HUES6 (cell line): ENCODE data around the gene ENDOV.
A peak's percentile ranks its signal among the peaks of the same experiment; 100 is the strongest.

Experiments
- H3K27ac ChIP-seq: 2 replicates; pipeline ENCODE4 v1.7.0; 2013; ENCODE audit warnings: low read depth, mild to moderate bottlenecking, low read length, inconsistent platforms
- H3K27me3 ChIP-seq: 2 replicates; pipeline ENCODE4 v1.6.1; 2013; ENCODE audit warnings: low read length; ENCODE audit not compliant: control insufficient read depth, insufficient read depth
- H3K36me3 ChIP-seq: 2 replicates; pipeline ENCODE4 v1.6.1; 2013; ENCODE audit warnings: low read length; ENCODE audit not compliant: control insufficient read depth, insufficient read depth
- H3K4me1 ChIP-seq: 2 replicates; pipeline ENCODE4 v1.6.1; 2013; ENCODE audit warnings: low read length; ENCODE audit not compliant: control insufficient read depth, insufficient read depth
- H3K4me3 ChIP-seq: 2 replicates; pipeline ENCODE4 v1.5.1; 2013; ENCODE audit warnings: low read depth, low read length
- H3K9ac ChIP-seq: one replicate; pipeline ENCODE4 v1.6.1; 2013; ENCODE audit warnings: mild to moderate bottlenecking, low read length
- H3K9me3 ChIP-seq: 2 replicates; pipeline ENCODE4 v1.6.1; 2013; ENCODE audit warnings: low read depth, low read length; ENCODE audit not compliant: control insufficient read depth, insufficient read depth

The ENDOV gene

GRCh38 chr17:80379348-80379747 is 35.6 kb upstream of the ENDOV start:
- Histone ChIP-seq H3K36me3 (peaks cover 95% of the 10 kb centered on the region), H3K9ac (no peak overlapping the region), H3K4me3 (no peak overlapping the region), H3K9me3 (no peaks in the 10 kb centered on the region), H3K27ac (no peak overlapping the region), H3K27me3 (no peaks in the 10 kb centered on the region), H3K4me1 (peaks cover 6% of the 10 kb centered on the region)

- H3K27ac ChIP-seq, result no peak overlapping the region
- H3K4me1 ChIP-seq, result peaks cover under 1% of the 10 kb centered on the region; the same call in 1 of the 2 replicates
- no peak overlapping the region for H3K4me3 ChIP-seq
- peaks cover 95% of the 10 kb centered on the region for H3K36me3 ChIP-seq
- H3K27me3 ChIP-seq, result no peaks in the 10 kb centered on the region
- H3K9me3 ChIP-seq, result no peaks in the 10 kb centered on the region
- H3K9ac ChIP-seq, result no peak overlapping the region
These were observed 34.9 kb upstream of the ENDOV start for GRCh38 chr17:80380068-80380467.

- no peak overlapping the region for H3K9ac ChIP-seq
- H3K9me3 ChIP-seq, result no peaks in the 10 kb centered on the region
- no peaks in the 10 kb centered on the region for H3K4me1 ChIP-seq
- H3K36me3 ChIP-seq, result peaks cover 98% of the 10 kb centered on the region
- no peak overlapping the region for H3K4me3 ChIP-seq
- H3K27ac ChIP-seq, result no peak overlapping the region
- H3K27me3 ChIP-seq, result no peaks in the 10 kb centered on the region
These were observed 34.4 kb upstream of the ENDOV start for GRCh38 chr17:80380555-80381002.

GRCh38 chr17:80381416-80381923 is 33.5 kb upstream of the ENDOV start:
- H3K36me3 ChIP-seq, result peaks cover 98% of the 10 kb centered on the region
- H3K27me3 ChIP-seq, result no peaks in the 10 kb centered on the region
- no peak overlapping the region for H3K4me3 ChIP-seq
- H3K4me1 ChIP-seq, result no peaks in the 10 kb centered on the region
- H3K9me3 ChIP-seq, result no peaks in the 10 kb centered on the region
- H3K27ac ChIP-seq, result no peak overlapping the region
- H3K9ac ChIP-seq, result no peak overlapping the region

- Histone ChIP-seq H3K4me1 (no peaks in the 10 kb centered on the region), H3K9ac (no peak overlapping the region), H3K9me3 (no peaks in the 10 kb centered on the region), H3K27me3 (no peaks in the 10 kb centered on the region), H3K4me3 (no peak overlapping the region), H3K27ac (no peak overlapping the region), H3K36me3 (peaks cover 98% of the 10 kb centered on the region)
These were observed 32.5 kb upstream of the ENDOV start for GRCh38 chr17:80382446-80382845.

GRCh38 chr17:80382956-80383355 is 32.0 kb upstream of the ENDOV start:
- H3K9me3 ChIP-seq, result no peaks in the 10 kb centered on the region
- H3K4me1 ChIP-seq, result no peaks in the 10 kb centered on the region
- no peak overlapping the region for H3K4me3 ChIP-seq
- H3K27ac ChIP-seq, result no peak overlapping the region
- H3K9ac ChIP-seq, result no peak overlapping the region
- no peaks in the 10 kb centered on the region for H3K27me3 ChIP-seq
- H3K36me3 ChIP-seq, result peaks cover 96% of the 10 kb centered on the region

GRCh38 chr17:80384078-80384960 is 30.6 kb upstream of the ENDOV start:
- no peak overlapping the region for H3K4me3 ChIP-seq
- peaks cover 97% of the 10 kb centered on the region for H3K36me3 ChIP-seq
- H3K9me3 ChIP-seq, result no peaks in the 10 kb centered on the region

GRCh38 chr17:80385046-80385445 is 29.9 kb upstream of the ENDOV start:
- Histone ChIP-seq H3K9ac (peak overlapping the region; percentile 4), H3K27ac (no peak overlapping the region), H3K9me3 (no peaks in the 10 kb centered on the region), H3K36me3 (peaks cover 97% of the 10 kb centered on the region), H3K27me3 (no peaks in the 10 kb centered on the region), H3K4me1 (no peaks in the 10 kb centered on the region), H3K4me3 (no peak overlapping the region)

More at GRCh38 chr17:80384078-80384960, 30.6 kb upstream of the ENDOV start:
- Histone ChIP-seq H3K27ac (no peak overlapping the region), H3K9ac (no peak overlapping the region), H3K27me3 (no peaks in the 10 kb centered on the region), H3K4me1 (no peaks in the 10 kb centered on the region)

GRCh38 chr17:80386341-80386740 is 28.6 kb upstream of the ENDOV start:
- H3K27ac ChIP-seq, result no peak overlapping the region
- no peak overlapping the region for H3K4me3 ChIP-seq
- H3K36me3 ChIP-seq, result peaks cover 95% of the 10 kb centered on the region
- H3K9me3 ChIP-seq, result no peaks in the 10 kb centered on the region
- H3K4me1 ChIP-seq, result no peaks in the 10 kb centered on the region
- no peaks in the 10 kb centered on the region for H3K27me3 ChIP-seq
- H3K9ac ChIP-seq, result no peak overlapping the region

GRCh38 chr17:80387071-80387470 is 27.9 kb upstream of the ENDOV start:
- no peak overlapping the region for H3K27ac ChIP-seq
- H3K4me1 ChIP-seq, result no peaks in the 10 kb centered on the region
- H3K9me3 ChIP-seq, result no peaks in the 10 kb centered on the region
- peaks cover 94% of the 10 kb centered on the region for H3K36me3 ChIP-seq
- H3K4me3 ChIP-seq, result no peak overlapping the region
- no peaks in the 10 kb centered on the region for H3K27me3 ChIP-seq
- H3K9ac ChIP-seq, result no peak overlapping the region

- Histone ChIP-seq H3K27ac (no peak overlapping the region), H3K27me3 (no peaks in the 10 kb centered on the region), H3K4me1 (no peaks in the 10 kb centered on the region), H3K9me3 (no peaks in the 10 kb centered on the region), H3K9ac (no peak overlapping the region), H3K4me3 (no peak overlapping the region), H3K36me3 (peaks cover 91% of the 10 kb centered on the region)
These were observed 26.8 kb upstream of the ENDOV start for GRCh38 chr17:80388175-80388574.
